Ishikawa (cell line): ENCODE results near the gene XXYLT1.

Experiments used
- CEBPB ChIP-seq: IDR thresholded peaks from 2 replicates; pipeline ENCODE4 v1.6.1; 2012
- CREB1 ChIP-seq: IDR thresholded peaks from 2 replicates; pipeline ENCODE4 v1.6.1; 2012; ENCODE audit warnings: low read depth
- EGR1 ChIP-seq: IDR thresholded peaks from 2 replicates; pipeline ENCODE4 v1.6.1; 2012
- EP300 ChIP-seq: IDR thresholded peaks from 2 replicates; pipeline ENCODE4 v1.6.1; 2012; ENCODE audit warnings: borderline replicate concordance
- FOXM1 ChIP-seq: IDR thresholded peaks from 2 replicates; pipeline ENCODE4 v1.6.1; 2012; ENCODE audit warnings: low read depth, borderline replicate concordance
- MAX ChIP-seq: IDR thresholded peaks from 2 replicates; pipeline ENCODE4 v1.6.1; 2012
- NFIC ChIP-seq: IDR thresholded peaks from 2 replicates; pipeline ENCODE4 v1.6.1; 2012
- RAD21 ChIP-seq: IDR thresholded peaks from 2 replicates; pipeline ENCODE4 v1.6.1; 2012; ENCODE audit warnings: low read depth
- TAF1 ChIP-seq: IDR thresholded peaks from 2 replicates; pipeline ENCODE4 v1.6.1; 2012; ENCODE audit warnings: low read depth, mild to moderate bottlenecking
- TCF12 ChIP-seq: IDR thresholded peaks from 2 replicates; pipeline ENCODE4 v1.6.1; 2012; ENCODE audit warnings: low read depth
- TEAD4 ChIP-seq: IDR thresholded peaks from 2 replicates; pipeline ENCODE4 v1.6.1; 2012
- USF1 ChIP-seq: IDR thresholded peaks from 2 replicates; pipeline ENCODE4 v1.6.1; 2012
- YY1 ChIP-seq: IDR thresholded peaks from 2 replicates; pipeline ENCODE4 v1.6.1; 2012; ENCODE audit warnings: low read depth
- ZBTB7A ChIP-seq: IDR thresholded peaks from 2 replicates; pipeline ENCODE4 v1.6.1; 2012; ENCODE audit warnings: low read depth
- TF ChIP-seq, protein P1 (sequence below): IDR thresholded peaks from 2 replicates; pipeline ENCODE4 v1.6.1; 2012; ENCODE audit warnings: low read depth, mild to moderate bottlenecking

Gene XXYLT1

DNA sequence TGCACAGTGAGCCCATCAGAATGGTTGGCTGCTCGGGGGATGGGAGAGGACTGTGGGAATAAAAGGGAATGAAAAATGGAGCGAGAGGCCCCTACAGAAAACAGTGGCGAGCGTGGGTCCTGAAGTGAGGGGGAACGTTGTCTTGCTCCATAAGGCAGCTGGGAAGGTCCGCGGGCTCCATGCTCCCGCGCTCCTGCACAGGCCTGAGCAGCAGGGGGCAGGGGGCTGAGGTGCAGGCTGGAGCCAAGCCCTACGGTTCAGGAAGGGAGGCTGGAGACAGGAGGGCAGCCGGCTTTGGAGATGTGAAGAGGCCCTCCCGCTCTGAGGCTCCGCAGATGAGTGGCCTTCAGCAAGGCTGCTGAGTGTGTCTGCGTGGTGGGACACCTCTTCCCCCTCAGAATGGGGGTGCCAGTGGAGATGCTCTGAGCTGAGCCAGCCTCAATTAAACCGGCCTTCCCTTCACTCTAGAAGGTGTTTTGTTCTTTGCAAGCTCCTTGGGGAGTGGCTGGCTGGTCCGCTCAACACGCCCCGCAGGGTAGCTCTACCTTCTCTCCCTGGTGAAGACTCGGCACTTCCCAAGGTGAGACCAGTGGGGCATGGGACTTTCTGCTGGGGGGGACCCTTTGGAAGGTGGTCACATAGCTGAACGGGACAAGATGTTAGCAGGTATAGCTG is 208.0 kb downstream of the XXYLT1 start:
- TF ChIP-seq ZBTB7A (no peak), FOXM1 (no peak), TCF12 (no peak), RAD21 (no peak), TEAD4 (no peak), CREB1 (no peak), MAX (no peak), NFIC (no peak)
- TF ChIP-seq, protein P1, sequence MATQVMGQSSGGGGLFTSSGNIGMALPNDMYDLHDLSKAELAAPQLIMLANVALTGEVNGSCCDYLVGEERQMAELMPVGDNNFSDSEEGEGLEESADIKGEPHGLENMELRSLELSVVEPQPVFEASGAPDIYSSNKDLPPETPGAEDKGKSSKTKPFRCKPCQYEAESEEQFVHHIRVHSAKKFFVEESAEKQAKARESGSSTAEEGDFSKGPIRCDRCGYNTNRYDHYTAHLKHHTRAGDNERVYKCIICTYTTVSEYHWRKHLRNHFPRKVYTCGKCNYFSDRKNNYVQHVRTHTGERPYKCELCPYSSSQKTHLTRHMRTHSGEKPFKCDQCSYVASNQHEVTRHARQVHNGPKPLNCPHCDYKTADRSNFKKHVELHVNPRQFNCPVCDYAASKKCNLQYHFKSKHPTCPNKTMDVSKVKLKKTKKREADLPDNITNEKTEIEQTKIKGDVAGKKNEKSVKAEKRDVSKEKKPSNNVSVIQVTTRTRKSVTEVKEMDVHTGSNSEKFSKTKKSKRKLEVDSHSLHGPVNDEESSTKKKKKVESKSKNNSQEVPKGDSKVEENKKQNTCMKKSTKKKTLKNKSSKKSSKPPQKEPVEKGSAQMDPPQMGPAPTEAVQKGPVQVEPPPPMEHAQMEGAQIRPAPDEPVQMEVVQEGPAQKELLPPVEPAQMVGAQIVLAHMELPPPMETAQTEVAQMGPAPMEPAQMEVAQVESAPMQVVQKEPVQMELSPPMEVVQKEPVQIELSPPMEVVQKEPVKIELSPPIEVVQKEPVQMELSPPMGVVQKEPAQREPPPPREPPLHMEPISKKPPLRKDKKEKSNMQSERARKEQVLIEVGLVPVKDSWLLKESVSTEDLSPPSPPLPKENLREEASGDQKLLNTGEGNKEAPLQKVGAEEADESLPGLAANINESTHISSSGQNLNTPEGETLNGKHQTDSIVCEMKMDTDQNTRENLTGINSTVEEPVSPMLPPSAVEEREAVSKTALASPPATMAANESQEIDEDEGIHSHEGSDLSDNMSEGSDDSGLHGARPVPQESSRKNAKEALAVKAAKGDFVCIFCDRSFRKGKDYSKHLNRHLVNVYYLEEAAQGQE, result no peak

- no peak for TF ChIP-seq TCF12
- TF ChIP-seq USF1, result no peak
- no peak for TF ChIP-seq CREB1
- TF ChIP-seq, protein P1, result no peak
- no peak for TF ChIP-seq EP300
- TF ChIP-seq FOXM1, result no peak
- no peak for TF ChIP-seq NFIC
- no peak for TF ChIP-seq ZBTB7A
- TF ChIP-seq CEBPB, result no peak
- TF ChIP-seq EGR1, result no peak
- TF ChIP-seq RAD21, result no peak
- TF ChIP-seq MAX, result no peak
- no peak for TF ChIP-seq TAF1
- TF ChIP-seq TEAD4, result no peak
- TF ChIP-seq YY1, result no peak
Measured at GRCh38 chr3:195061756-195062655, 209.0 kb downstream of the XXYLT1 start.

DNA sequence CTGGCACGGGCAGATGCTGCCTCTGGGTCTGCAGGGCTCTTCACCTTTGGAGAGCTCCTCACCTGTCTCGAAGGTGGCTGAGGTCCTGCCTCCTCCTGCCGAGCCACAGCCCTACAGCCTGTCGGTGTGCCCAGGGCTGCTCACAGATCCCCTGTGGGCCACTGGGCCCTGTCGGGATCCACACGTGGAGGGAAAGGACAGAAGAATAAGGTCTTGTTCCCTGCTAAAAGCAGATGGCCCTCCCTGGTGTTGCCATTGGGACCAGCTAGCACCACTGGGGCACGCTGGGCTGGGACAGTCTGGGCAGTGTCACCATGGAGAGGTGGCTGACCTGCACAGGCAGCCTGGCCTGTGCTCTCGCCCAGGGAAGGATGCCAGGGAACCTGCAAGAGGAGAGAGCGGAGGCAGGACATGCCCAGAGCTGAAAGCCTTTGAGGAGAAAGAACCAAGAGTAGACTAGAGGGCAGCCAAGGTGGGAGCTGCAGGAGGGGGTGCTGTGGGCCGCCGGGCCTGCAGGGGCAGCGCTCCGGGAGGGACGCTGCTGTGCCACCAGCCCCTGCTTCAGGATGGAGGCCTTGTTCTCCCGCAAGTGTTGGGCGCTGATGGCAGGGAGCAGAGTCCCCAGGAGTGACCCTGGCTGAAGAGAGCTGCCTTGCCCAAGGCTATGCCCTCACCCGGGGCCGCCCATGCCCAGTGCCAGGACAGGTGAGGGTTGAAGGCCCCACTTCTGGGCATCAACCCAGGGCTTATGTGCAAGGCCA is 210.2 kb downstream of the XXYLT1 start:
- TF ChIP-seq FOXM1, result no peak

GRCh38 chr3:195060217-195060481 is 210.8 kb downstream of the XXYLT1 start:
- TF ChIP-seq, protein P1, result no peak
- TF ChIP-seq CEBPB (no peak), MAX (no peak), TEAD4 (no peak), YY1 (no peak), FOXM1 (no peak), CREB1 (no peak), EP300 (no peak), TCF12 (no peak), USF1 (no peak), RAD21 (no peak), EGR1 (no peak), TAF1 (no peak), ZBTB7A (no peak), NFIC (no peak)
